ENCODE measurements around the gene NAB2. TPM values are rescaled to one million over a fixed set of nuclear protein-coding genes. Genes with fewer than 3 reads are reported as not detected.
"Not testable (repeated sequence)": the region's sequence is repeated elsewhere in the genome, so short reads cannot be mapped to it uniquely, and the experiment has no call there.

Gene NAB2
- total RNA-seq, 1 donor from 2014 or later = 22.1 TPM

DNA sequence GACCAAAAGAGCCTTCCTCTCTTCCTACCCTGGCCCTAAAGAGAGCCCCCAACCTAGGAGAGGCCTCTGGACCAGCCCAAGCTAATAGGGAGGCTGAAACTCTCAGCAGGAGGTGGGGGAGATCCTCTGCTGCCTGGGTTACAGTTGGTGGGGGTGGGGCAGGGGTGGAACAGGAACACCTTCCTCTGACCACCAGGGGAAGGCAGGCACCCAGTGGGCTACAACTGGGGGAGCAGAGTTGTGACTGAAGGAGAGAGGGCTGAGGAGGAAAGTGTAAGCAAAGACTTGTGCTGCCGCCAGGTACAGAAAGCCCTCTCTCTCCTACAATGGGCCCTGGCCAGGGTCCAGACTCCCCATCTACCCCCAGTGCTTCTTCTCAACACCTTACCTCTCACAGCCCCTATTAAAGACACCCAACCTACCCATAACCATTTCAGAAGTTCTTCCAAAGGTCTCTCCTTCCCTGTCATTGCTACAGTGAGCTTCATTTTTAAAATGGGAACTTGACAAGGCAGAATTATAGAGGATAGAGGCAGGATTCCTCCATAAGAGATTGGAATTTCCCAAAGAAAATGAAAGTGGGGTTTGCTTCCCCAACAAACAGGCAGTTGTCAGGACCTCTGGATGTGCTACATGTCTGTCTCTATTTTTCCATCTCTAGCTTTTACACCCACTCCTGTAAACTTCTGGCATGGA, 40.3 kb upstream of the NAB2 start:
- Mint-ChIP-seq H3K27me3 (no peaks in the 10 kb centered on the region), H3K36me3 (ENCODE audit: low read depth) (no peaks in the 10 kb centered on the region), H3K27ac (no peak overlapping the region), H3K9me3 (no peaks in the 10 kb centered on the region), H3K4me1 (peaks cover 22% of the 10 kb centered on the region), H3K4me3 (no peak overlapping the region)
- DNase-seq (no peak), ATAC-seq (ENCODE audit: low read depth) (no peak)
- intact Hi-C loops (cut with micrococcal nuclease) = no loop called here
- POLR2A ChIA-PET = interaction anchor here (0.6 to 1.5 kb wide), 3 partner anchors 17 to 63 kb away, joined by 3 to 7 read pairs (median 6); partner anchors contain the start of gene STAT6
- CTCF ChIA-PET = interaction anchor here (1.1 to 2.0 kb wide), 3 partner anchors 12 to 76 kb away, joined by 3 to 7 read pairs (median 5); partner anchors contain the start of gene STAT6
- TF ChIP-seq, protein P1, sequence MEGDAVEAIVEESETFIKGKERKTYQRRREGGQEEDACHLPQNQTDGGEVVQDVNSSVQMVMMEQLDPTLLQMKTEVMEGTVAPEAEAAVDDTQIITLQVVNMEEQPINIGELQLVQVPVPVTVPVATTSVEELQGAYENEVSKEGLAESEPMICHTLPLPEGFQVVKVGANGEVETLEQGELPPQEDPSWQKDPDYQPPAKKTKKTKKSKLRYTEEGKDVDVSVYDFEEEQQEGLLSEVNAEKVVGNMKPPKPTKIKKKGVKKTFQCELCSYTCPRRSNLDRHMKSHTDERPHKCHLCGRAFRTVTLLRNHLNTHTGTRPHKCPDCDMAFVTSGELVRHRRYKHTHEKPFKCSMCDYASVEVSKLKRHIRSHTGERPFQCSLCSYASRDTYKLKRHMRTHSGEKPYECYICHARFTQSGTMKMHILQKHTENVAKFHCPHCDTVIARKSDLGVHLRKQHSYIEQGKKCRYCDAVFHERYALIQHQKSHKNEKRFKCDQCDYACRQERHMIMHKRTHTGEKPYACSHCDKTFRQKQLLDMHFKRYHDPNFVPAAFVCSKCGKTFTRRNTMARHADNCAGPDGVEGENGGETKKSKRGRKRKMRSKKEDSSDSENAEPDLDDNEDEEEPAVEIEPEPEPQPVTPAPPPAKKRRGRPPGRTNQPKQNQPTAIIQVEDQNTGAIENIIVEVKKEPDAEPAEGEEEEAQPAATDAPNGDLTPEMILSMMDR (IDR thresholded peaks at IDR 0.05) = no peak

DNA sequence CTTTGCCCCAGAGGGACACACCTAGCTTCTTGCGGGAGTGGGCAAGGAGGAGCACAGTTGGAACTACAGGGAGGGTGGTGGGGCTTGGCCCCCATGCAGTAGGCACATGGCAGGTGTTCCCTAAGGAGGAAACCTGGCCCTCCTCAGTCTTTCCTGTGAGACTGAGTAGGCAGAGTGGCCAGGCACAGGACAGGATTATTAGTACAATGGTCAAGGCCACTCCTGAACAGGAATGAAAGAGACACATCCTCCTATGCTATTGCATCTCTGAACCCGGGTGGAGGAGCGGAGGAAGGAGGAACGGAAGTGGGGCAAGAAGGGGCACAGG, 39.8 kb upstream of the NAB2 start:
- intact Hi-C loops (cut with micrococcal nuclease) = no loop called here
- H3K4me1 Mint-ChIP-seq = peaks cover 22% of the 10 kb centered on the region
- H3K9me3 Mint-ChIP-seq = no peaks in the 10 kb centered on the region
- POLR2A ChIA-PET = no interaction called here
- H3K4me3 Mint-ChIP-seq = no peak overlapping the region
- CTCF ChIA-PET = interaction anchor here (2.0 kb wide), 1 partner anchor 12 kb away, joined by 7 read pairs; no protein-coding TSS in a partner anchor
- H3K27me3 Mint-ChIP-seq = no peaks in the 10 kb centered on the region
- H3K36me3 Mint-ChIP-seq (ENCODE audit: low read depth) = no peaks in the 10 kb centered on the region
- H3K27ac Mint-ChIP-seq = no peak overlapping the region
- TF ChIP-seq, protein P1 (IDR thresholded peaks at IDR 0.05) = no peak
- DNase-seq (no peak), ATAC-seq (ENCODE audit: low read depth) (no peak)

DNA sequence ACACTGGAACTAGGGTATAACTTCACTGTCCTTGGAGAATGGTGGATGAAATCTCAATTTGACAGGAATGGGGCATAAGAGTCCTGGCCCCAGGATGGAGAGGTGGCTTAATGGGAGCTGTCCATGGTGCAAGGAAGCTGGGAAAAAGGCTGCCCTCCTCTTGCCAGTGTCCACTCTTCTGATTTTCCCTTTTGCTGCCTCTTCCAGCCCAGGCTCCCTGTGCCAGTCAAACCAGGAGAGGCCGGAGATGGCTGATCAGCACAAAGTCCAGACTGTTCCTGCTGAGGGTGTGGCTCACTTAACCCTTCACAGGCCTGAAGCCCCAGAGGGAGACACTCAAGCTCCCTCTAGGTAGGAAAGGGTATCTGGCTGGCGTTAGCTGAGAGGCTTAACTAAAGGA, 39.0 kb upstream of the NAB2 start, which contains the start of gene MYO1A:
Gene MYO1A, minus strand, starts transcription at position 240 of the 400 bp plus-strand sequence. CDS start 1,806 bp downstream, outside the sequence.
- TF ChIP-seq, protein P1 (IDR thresholded peaks at IDR 0.05) = no peak
- H3K4me3 Mint-ChIP-seq = no peak within 1 kb of the TSS
- H3K27me3 Mint-ChIP-seq = no peaks in the 10 kb centered on the region
- intact Hi-C loops (cut with micrococcal nuclease) = no loop called here
- POLR2A ChIA-PET = interaction anchor here (1.0 kb wide), 1 partner anchor 11 kb away, joined by 11 read pairs; no protein-coding TSS in a partner anchor
- H3K27ac Mint-ChIP-seq = no peak within 1 kb of the TSS
- H3K4me1 Mint-ChIP-seq = peaks cover 22% of the 10 kb centered on the region
- H3K9me3 Mint-ChIP-seq = no peaks in the 10 kb centered on the region
- CTCF ChIA-PET = interaction anchor here (2.0 kb wide), 1 partner anchor 11 kb away, joined by 7 read pairs; no protein-coding TSS in a partner anchor
- ATAC-seq (ENCODE audit: low read depth) (no peak), DNase-seq (no peak)
- no peaks in the 10 kb centered on the region for H3K36me3 Mint-ChIP-seq (ENCODE audit: low read depth)

DNA sequence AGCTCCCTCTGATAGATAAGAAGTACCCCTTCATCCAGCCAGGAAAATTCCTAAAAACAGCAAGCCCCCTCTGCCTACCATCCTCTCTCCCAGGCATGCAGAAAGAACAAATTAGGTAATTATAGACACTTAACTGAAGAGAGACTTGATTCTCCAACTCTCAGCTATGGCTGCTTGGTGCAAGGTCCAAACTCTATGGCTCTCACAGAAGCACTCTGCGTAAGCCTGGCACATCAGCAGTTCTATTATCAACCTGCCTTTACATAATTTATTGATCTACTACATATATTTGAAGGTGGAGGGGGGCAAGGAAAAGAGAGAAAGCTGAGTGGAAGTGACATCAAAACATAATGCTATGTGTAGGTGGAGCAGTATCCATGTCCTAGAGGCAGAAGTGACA, 37.9 kb upstream of the NAB2 start:
- TF ChIP-seq, protein P1 (IDR thresholded peaks at IDR 0.05) = no peak
- ChIA-PET POLR2A (no interaction called here), CTCF (no interaction called here)
- H3K4me3 Mint-ChIP-seq = no peak overlapping the region
- H3K36me3 Mint-ChIP-seq (ENCODE audit: low read depth) = no peaks in the 10 kb centered on the region
- H3K4me1 Mint-ChIP-seq = peaks cover 28% of the 10 kb centered on the region
- H3K9me3 Mint-ChIP-seq = no peaks in the 10 kb centered on the region
- intact Hi-C loops (cut with micrococcal nuclease) = no loop called here
- ATAC-seq (ENCODE audit: low read depth) (no peak), DNase-seq (no peak)
- no peak overlapping the region for H3K27ac Mint-ChIP-seq
- no peaks in the 10 kb centered on the region for H3K27me3 Mint-ChIP-seq

DNA sequence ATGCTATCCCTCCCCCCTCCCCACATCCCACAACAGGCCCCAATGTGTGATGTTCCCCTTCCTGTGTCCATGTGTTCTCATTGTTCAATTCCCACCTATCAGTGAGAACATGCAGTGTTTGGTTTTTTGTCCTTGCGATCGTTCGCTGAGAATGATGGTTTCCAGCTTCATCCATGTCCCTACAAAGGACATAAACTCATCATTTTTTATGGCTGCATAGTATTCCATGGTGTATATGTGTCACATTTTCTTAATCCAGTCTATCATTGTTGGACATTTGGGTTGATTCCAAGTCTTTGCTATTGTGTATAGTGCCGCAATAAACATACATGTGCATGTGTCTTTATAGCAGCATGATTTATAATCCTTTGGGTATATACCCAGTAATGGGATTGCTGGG, 35.8 kb upstream of the NAB2 start:
- H3K36me3 Mint-ChIP-seq (ENCODE audit: low read depth); DNase-seq; H3K27me3 Mint-ChIP-seq; H3K9me3 Mint-ChIP-seq; intact Hi-C loops (cut with micrococcal nuclease); ATAC-seq (ENCODE audit: low read depth); H3K4me3 Mint-ChIP-seq; POLR2A ChIA-PET; H3K27ac Mint-ChIP-seq: not testable (repeated sequence)
- peaks cover 26% of the 10 kb centered on the region for H3K4me1 Mint-ChIP-seq
- CTCF ChIA-PET = interaction anchor here (1.0 to 1.5 kb wide), 3 partner anchors 22 to 74 kb away, joined by 3 to 5 read pairs (median 4); partner anchors contain the start of gene STAT6

DNA sequence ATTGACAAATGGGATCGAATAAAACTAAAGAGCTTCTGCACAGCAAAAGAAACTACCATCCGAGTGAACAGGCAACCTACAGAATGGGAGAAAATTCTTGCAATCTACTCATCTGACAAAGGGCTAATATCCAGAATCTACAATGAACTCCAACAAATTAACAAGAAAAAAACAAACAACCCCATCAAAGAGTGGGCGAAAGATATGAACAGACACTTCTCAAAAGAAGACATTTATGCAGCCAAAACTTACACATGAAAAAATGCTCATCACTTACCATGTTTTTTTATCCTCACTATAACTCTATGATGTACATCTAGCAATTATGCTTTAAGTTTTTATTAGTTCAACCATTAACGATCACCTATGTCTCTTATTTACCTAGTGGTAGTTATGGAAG, 35.0 kb upstream of the NAB2 start:
- H3K27me3 Mint-ChIP-seq; ATAC-seq (ENCODE audit: low read depth); H3K9me3 Mint-ChIP-seq; H3K4me3 Mint-ChIP-seq; POLR2A ChIA-PET; intact Hi-C loops (cut with micrococcal nuclease); CTCF ChIA-PET; DNase-seq; H3K27ac Mint-ChIP-seq: not testable (repeated sequence)
- H3K4me1 Mint-ChIP-seq = peaks cover 33% of the 10 kb centered on the region
- peaks cover 15% of the 10 kb centered on the region for H3K36me3 Mint-ChIP-seq (ENCODE audit: low read depth)

All from activated B cell treated with CpG ODN at 0.5 μM for 24 hours (primary cell).